Gastroesophageal sphincter (tissue), 3 donors: ENCODE data around the gene IGSF23.

Experiments used
- CTCF ChIP-seq, 4 experiments: fragments of 200-600 bp in 2 of 4; fragments of 450-650 bp in 2 of 4; sonication (generic) in 1 of 4; IDR thresholded peaks; one replicate each; pipeline ENCODE4 v1.5.1; 2017 to 2019; ENCODE audit warnings: antibody characterized with exemption in 4 of 4, mild to moderate bottlenecking in 2 of 4, moderate library complexity in 2 of 4
- EP300 ChIP-seq: sonication (generic); formaldehyde crosslinking; IDR thresholded peaks from one replicate; pipeline ENCODE4 v1.6.1; 2017; ENCODE audit warnings: antibody characterized with exemption, mild to moderate bottlenecking
- POLR2A ChIP-seq, 2 donors: fragments of 450-650 bp; IDR thresholded peaks; one replicate each; pipeline ENCODE4 v1.6.1; 2017; ENCODE audit warnings: antibody characterized with exemption in 2 of 2, mild to moderate bottlenecking in 2 of 2, moderate library complexity in 1 of 2
- POLR2AphosphoS5 ChIP-seq: sonication (generic); formaldehyde crosslinking; IDR thresholded peaks from one replicate; pipeline ENCODE4 v1.6.1; 2017; ENCODE audit warnings: antibody characterized with exemption

GRCh38 chr19:44600466-44600865 is 12.9 kb upstream of the IGSF23 start:
- TF ChIP-seq CTCF (IDR thresholded peaks at IDR 0.05) (no peak), POLR2AphosphoS5 (no peak), POLR2A (IDR thresholded peaks at IDR 0.05) (no peak), EP300 (no peak)
